Tibial nerve (tissue), 4 donors: ENCODE data around the gene NRN1.

Source experiments
- EP300 ChIP-seq, 2 donors: sonication (generic); formaldehyde crosslinking; IDR thresholded peaks; one replicate each; pipeline ENCODE4 v1.6.1; 2017; ENCODE audit warnings: antibody characterized with exemption in 2 of 2, mild to moderate bottlenecking in 1 of 2
- POLR2A ChIP-seq, 2 donors: fragments of 450-650 bp; IDR thresholded peaks; one replicate each; pipeline ENCODE4 v1.6.1; 2017; ENCODE audit warnings: antibody characterized with exemption in 2 of 2, mild to moderate bottlenecking in 2 of 2, moderate library complexity in 2 of 2
- TF ChIP-seq, protein P1 (sequence below), 5 experiments: fragments of 200-600 bp in 3 of 5; fragments of 450-650 bp in 2 of 5; sonication (generic) in 3 of 5; IDR thresholded peaks; one replicate each; pipeline ENCODE4 v1.5.1; 2016 to 2019; ENCODE audit warnings: antibody characterized with exemption in 5 of 5, mild to moderate bottlenecking in 3 of 5, moderate library complexity in 2 of 5

GRCh38 chr6:5995949-5996713, 10.6 kb downstream of the NRN1 start:
- TF ChIP-seq POLR2A (IDR thresholded peaks at IDR 0.05) (no peak), EP300 (IDR thresholded peaks at IDR 0.05) (peak in 1 of 2 donors; percentile 76)
- TF ChIP-seq, protein P1, sequence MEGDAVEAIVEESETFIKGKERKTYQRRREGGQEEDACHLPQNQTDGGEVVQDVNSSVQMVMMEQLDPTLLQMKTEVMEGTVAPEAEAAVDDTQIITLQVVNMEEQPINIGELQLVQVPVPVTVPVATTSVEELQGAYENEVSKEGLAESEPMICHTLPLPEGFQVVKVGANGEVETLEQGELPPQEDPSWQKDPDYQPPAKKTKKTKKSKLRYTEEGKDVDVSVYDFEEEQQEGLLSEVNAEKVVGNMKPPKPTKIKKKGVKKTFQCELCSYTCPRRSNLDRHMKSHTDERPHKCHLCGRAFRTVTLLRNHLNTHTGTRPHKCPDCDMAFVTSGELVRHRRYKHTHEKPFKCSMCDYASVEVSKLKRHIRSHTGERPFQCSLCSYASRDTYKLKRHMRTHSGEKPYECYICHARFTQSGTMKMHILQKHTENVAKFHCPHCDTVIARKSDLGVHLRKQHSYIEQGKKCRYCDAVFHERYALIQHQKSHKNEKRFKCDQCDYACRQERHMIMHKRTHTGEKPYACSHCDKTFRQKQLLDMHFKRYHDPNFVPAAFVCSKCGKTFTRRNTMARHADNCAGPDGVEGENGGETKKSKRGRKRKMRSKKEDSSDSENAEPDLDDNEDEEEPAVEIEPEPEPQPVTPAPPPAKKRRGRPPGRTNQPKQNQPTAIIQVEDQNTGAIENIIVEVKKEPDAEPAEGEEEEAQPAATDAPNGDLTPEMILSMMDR (IDR thresholded peaks at IDR 0.05) = peak in 3 of 5 experiments; percentile 19 to 50 (median 45)
